GM12878 (cell line): ENCODE data around the gene SMPD4.

Source experiments
- BRCA1 ChIP-seq: IDR thresholded peaks from 2 replicates; pipeline ENCODE4 v1.6.1; 2011; ENCODE audit warnings: low read depth, low read length, improper control_type of control experiment
- CTCF ChIP-seq, 3 experiments: IDR thresholded peaks in 2 of 3; conservative IDR thresholded peaks in 1 of 3; 2 replicates each; pipeline ENCODE4 v1.5.1; 2011; ENCODE audit warnings: low read depth in 3 of 3, low read length in 3 of 3, mild to moderate bottlenecking in 3 of 3, control low read depth in 2 of 3, moderate library complexity in 2 of 3, inconsistent platforms in 1 of 3, mixed read lengths in 1 of 3; ENCODE audit not compliant: control insufficient read depth in 2 of 3, insufficient read depth in 1 of 3; ENCODE audit errors: extremely low read depth in 1 of 3
- ESRRA ChIP-seq: IDR thresholded peaks from 2 replicates; pipeline ENCODE4 v1.6.1; 2012; ENCODE audit warnings: mild to moderate bottlenecking, low read length, improper control_type of control experiment
- JUND ChIP-seq: IDR thresholded peaks from 2 replicates; pipeline ENCODE4 v1.6.1; 2012; ENCODE audit warnings: low read depth, mild to moderate bottlenecking, low read length, improper control_type of control experiment, moderate library complexity
- NR2C2 ChIP-seq: IDR thresholded peaks from 2 replicates; pipeline ENCODE4 v1.6.1; 2011; ENCODE audit warnings: borderline replicate concordance, low read depth; ENCODE audit not compliant: control insufficient read depth, insufficient read length
- POLR2AphosphoS5 ChIP-seq: IDR thresholded peaks from 2 replicates; pipeline ENCODE4 v1.6.1; 2011; ENCODE audit warnings: mild to moderate bottlenecking, low read length, inconsistent platforms
- YY1 ChIP-seq: IDR thresholded peaks from 2 replicates; pipeline ENCODE4 v1.6.1; 2011; ENCODE audit warnings: low read depth, mild to moderate bottlenecking, low read length
- TF ChIP-seq, protein P1 (sequence below): fragments of 450-650 bp; IDR thresholded peaks from 2 replicates; pipeline ENCODE4 v1.6.1; 2016; ENCODE audit warnings: mild to moderate bottlenecking
- TF ChIP-seq, protein P2 (sequence below): fragments of 450-650 bp; formaldehyde crosslinking; IDR thresholded peaks from 2 replicates; pipeline ENCODE4 v1.4.0; 2020; ENCODE audit warnings: mild to moderate bottlenecking, moderate library complexity

GRCh38 chr2:130186391-130186790, 5.0 kb upstream of the SMPD4 start:
- TF ChIP-seq CTCF (IDR thresholded peaks at IDR 0.05 in 2 of 3, conservative IDR thresholded peaks at IDR 0.05 in 1 of 3; ENCODE audit: control insufficient read depth in 2 of 3, extremely low read depth in 1 of 3, insufficient read depth in 1 of 3, low read depth in 3 of 3, low read length in 3 of 3) (no peak), BRCA1 (no peak), JUND (no peak), NR2C2 (no peak), YY1 (no peak), ESRRA (no peak), POLR2AphosphoS5 (no peak)
- TF ChIP-seq, protein P1, sequence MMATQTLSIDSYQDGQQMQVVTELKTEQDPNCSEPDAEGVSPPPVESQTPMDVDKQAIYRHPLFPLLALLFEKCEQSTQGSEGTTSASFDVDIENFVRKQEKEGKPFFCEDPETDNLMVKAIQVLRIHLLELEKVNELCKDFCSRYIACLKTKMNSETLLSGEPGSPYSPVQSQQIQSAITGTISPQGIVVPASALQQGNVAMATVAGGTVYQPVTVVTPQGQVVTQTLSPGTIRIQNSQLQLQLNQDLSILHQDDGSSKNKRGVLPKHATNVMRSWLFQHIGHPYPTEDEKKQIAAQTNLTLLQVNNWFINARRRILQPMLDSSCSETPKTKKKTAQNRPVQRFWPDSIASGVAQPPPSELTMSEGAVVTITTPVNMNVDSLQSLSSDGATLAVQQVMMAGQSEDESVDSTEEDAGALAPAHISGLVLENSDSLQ, result no peak
- TF ChIP-seq, protein P2, sequence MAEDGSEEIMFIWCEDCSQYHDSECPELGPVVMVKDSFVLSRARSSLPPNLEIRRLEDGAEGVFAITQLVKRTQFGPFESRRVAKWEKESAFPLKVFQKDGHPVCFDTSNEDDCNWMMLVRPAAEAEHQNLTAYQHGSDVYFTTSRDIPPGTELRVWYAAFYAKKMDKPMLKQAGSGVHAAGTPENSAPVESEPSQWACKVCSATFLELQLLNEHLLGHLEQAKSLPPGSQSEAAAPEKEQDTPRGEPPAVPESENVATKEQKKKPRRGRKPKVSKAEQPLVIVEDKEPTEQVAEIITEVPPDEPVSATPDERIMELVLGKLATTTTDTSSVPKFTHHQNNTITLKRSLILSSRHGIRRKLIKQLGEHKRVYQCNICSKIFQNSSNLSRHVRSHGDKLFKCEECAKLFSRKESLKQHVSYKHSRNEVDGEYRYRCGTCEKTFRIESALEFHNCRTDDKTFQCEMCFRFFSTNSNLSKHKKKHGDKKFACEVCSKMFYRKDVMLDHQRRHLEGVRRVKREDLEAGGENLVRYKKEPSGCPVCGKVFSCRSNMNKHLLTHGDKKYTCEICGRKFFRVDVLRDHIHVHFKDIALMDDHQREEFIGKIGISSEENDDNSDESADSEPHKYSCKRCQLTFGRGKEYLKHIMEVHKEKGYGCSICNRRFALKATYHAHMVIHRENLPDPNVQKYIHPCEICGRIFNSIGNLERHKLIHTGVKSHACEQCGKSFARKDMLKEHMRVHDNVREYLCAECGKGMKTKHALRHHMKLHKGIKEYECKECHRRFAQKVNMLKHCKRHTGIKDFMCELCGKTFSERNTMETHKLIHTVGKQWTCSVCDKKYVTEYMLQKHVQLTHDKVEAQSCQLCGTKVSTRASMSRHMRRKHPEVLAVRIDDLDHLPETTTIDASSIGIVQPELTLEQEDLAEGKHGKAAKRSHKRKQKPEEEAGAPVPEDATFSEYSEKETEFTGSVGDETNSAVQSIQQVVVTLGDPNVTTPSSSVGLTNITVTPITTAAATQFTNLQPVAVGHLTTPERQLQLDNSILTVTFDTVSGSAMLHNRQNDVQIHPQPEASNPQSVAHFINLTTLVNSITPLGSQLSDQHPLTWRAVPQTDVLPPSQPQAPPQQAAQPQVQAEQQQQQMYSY (CRISPR knock-in tag), result no peak
